GM21381 (cell line): ENCODE measurements around the gene SLCO3A1.

Experiments
- ATAC-seq: cut with Tn5 transposase; IDR thresholded peaks from one replicate; pipeline ENCODE4 v1.9.1; 2021; ENCODE audit warnings: mild to moderate bottlenecking, moderate library complexity; ENCODE audit not compliant: unreplicated experiment

Gene SLCO3A1

DNA sequence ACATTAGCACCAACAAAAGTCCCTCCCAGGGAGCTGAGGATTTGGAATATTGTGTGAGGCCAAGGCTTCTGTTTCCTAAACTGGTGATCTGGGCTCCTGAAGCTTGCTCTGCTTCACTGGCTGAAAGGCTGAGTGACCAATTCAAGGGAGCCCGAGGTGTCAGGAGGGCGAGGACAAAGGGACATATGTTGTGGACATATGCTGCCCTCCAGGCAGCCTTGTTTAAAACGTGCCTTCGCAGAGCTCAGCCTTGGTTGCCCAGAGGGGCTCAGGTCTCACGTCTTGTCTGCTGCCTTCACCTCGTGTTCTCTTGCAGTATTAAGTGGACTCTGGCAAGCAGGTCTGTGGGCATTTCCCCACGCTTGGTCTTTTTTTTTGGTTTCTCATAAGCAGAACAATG is 7.0 kb downstream of the SLCO3A1 start:
- no peak for ATAC-seq

DNA sequence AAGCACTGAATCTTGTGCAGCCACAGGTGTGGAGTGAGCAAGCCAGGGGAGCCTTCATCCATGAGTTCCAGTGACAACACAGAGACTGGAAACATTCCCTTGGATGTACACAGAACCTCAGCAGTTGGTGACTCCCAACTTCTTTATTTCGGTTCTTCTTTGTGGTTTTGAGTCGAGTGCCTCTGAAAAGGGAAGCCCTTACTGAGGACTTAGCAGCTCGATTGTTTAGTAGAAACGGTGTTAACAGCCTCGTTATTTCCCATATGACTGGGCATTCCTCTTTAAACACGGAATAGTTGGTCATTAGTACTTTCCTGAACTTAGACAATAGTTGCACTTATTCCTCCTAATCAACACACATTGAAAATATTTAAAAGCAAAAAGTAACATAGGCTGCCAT is 7.7 kb downstream of the SLCO3A1 start:
- ATAC-seq: no peak

DNA sequence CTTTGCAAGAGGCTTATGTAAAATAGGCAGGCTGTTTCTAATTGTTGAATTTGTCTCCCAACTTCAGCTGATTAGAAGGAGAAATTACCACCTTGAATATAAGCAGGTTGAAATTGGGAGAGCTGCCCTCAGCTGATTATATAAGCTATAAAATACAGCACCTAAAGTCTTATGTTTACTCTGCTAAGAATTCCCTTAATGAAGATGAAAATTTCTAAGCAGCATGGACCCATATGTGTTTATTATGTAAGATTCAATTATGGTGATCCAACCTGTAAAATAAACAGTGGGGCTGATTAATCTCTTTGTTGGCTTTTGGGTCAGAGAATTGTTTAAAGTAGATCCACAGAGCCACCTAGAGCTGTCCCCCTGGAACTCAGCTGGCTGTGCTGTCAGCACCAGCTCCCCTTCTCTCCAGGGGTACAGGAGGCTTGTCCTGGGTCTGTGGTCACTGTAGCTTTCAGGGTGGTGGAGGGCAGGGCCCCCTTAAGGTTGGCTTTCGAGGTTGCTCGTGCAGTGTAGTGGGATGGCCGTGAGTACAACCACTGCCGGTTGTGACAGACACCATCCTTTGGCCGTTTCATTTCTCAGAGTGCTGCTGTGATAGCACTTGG is 9.5 kb downstream of the SLCO3A1 start:
- ATAC-seq: no peak

DNA sequence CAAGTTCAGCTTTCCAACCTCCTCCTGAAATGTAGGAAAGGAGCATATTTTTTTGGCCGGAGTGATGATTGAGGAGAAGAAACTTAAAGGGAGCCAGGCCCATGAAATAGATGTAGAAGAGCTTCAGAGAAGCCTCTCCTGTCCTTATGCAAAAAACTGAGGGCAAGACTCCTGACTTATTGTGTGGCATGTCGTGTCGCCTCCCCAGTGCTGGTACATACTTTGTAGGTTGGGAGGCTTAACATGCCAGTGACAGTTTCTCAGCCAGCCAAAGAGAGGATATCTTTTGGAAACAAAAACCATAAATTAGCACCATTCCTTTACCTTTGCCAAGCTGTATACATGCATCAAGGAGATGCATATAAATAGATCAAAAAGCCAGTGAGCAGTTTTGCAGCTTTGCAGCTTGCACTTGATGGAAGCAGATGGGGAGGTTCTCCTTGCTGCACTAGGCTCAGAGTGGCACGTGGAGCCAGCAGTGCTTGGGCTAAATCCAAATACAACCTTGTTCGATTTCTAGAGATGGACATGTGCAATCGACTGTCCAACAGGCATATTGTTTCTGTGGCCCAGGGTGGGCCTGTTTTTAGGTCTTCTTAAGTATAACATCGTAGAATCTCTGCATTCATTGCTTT is 10.2 kb downstream of the SLCO3A1 start:
- ATAC-seq: no peak

DNA sequence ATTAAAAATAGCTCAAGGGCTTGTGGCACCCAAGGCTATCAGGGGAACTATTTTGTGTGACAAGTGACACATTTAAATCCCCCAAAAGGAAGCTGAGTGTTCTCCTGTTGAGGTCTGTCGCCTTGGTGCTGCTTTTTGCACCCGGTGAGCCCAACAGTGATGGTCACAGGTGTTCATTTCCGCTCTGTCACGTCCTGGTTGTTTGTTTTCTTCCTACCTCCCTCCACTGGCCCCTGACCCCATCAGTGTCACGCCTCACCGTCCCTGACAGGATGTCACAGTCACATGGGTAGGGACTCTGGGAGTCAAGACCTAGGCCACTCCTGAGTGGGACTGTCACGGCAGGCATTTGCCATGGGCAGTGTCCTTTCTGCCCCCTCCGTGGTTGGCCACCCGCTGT is 11.2 kb downstream of the SLCO3A1 start:
- no peak for ATAC-seq

DNA sequence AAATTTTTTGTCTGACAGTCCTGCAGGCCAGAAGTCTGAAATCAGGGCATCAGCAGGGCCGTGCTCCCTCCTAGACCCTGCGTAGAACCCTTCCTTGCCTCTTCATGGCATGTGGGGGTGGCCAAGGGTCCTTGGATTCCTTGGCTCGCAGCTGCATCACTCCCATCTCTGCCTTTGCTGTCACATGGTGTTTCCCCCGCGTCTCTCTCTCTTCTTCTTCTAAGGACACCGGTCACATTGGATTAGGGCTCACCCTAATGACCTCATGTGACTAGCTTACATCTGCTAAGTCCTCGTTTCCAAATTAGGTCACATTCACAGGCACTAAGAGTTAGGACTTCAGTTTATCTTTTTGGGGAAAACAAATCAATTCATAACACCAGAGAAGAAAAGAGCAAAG is 12.0 kb downstream of the SLCO3A1 start:
- no peak for ATAC-seq

DNA sequence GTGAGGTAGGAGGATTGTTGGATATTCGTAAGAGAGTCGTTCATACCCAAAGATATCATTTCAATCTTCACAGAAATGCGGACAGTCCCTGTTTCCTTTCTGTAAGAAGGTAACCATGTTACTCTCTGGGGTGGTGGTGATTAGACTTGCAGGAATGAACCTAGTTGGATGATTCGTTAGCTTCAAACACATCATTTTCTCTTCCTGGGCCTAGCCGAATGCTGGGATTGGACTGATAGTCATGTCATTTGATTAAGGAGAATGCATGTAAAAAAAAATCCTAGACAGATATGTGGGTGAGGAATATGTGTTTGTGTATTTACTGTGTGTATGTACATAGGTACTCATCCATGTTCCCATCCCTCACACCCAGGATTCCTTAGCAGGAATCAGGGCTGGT is 12.4 kb downstream of the SLCO3A1 start:
- no peak for ATAC-seq

DNA sequence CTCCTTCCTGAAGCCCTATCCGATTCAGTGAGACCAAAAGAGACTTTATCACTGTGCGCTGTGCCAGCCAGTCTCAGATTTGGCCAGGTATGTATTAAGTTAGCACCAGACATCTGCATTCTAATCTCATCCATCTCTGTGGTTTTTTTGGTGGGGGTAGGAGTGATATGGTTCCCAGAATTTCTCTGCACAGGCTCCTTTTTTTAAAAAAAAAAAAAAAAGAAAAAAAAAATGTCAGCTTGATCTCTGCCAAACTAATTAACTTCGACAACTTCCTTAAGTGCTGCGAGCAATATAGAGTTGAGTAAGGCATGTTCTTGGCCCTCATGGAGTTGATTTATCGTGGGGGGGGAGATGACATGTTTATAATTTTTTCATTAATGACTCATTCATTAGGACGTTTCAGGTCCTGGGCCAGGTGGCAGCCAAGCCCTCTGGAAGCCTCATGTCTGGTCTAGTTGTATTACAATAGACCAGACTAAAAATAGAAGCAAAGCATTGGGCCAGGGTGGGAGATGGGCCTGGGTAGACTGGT is 12.9 kb downstream of the SLCO3A1 start:
- ATAC-seq: no peak

DNA sequence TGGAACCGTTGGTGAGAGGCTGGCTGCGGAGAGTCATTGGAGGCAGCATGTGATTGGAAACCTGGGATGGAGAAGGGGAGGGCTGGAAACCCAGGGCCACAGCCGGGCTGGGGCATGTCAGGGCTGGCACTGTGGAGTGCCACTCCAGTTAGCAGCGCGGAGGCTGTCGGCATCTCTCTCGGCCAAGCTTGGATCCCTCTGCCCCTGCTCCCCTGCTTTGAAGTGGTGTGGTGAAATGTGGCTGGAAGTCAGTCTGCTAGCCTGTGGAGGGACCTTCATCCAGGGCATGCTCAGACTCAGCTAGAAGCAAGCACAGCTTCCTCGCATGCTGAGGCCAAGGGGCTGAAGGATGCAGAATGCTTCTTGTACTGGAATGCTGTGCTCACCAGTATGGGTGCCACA is 13.5 kb downstream of the SLCO3A1 start:
- no peak for ATAC-seq

DNA sequence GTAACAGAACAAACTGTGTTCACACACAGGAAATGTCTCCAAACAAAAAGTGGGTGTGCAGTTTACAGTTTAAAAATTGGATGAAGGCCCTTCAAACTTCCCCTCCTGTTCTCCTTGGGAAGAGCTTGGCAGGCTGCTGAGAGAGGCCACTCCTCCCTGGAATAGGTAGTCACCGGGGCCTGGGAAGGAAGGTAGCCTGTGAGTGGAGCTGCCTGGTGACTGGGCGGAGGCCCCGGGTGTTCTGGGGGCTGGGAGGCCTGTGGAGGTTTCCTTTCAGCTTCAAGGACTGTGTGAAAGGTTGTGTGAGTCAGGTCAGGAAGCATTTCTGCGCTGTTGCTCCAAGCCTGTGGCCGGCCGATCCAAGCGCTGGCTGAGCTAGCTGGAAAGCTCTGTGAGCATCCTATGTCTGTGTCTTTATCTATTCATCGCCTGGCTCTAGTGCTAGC is 14.1 kb downstream of the SLCO3A1 start:
- ATAC-seq: no peak

DNA sequence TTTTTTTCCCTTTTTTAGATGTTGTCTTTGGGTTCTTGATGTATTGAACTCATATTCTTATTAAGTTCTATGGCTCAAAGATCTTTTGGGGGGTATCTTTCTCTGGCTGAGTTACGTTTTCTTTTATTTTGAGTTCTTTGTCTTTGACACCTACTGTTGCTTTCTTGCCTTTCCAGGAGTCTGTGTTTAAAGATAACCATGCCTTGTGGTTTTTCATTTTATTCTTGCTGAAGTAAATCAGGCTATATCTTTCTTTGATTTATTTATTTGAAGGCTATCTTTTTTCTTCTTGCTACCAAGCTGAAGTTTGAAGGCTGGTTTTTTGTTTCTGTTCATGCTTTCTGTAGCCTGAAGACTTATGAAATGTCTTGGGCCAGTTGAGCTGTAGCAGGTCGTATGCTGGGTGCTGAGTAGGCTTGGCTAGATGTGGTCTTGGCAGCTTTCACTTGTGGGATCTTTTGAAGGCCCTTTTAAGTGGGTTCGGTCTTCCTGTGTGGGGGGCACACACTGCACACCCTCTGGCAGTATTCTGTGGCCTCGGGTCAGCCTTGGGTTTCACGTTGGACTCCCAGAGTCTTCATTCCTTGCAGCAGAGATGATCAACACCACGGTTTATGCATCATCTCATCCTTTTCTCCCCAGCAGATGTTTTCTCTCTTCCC is 17.5 kb downstream of the SLCO3A1 start:
- ATAC-seq: no peak

DNA sequence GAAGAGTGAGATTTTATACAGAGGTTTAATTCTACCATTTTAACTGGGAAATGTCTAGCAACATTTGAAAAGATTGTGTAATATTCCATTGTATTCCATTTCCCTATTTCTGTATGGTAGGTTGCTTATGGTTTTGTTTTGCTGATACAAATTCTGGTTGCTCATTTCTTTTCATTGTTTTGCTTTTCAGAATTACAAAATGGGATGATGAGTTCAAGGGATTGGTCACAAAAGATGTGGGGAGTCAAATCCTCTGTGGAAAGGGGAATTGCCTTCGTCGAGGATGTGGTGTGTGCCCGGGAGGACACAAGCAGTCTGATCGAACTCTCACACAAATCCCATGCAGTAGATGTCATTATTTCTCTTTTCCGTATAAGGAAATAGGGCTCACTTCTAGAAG is 18.3 kb downstream of the SLCO3A1 start:
- no peak for ATAC-seq

DNA sequence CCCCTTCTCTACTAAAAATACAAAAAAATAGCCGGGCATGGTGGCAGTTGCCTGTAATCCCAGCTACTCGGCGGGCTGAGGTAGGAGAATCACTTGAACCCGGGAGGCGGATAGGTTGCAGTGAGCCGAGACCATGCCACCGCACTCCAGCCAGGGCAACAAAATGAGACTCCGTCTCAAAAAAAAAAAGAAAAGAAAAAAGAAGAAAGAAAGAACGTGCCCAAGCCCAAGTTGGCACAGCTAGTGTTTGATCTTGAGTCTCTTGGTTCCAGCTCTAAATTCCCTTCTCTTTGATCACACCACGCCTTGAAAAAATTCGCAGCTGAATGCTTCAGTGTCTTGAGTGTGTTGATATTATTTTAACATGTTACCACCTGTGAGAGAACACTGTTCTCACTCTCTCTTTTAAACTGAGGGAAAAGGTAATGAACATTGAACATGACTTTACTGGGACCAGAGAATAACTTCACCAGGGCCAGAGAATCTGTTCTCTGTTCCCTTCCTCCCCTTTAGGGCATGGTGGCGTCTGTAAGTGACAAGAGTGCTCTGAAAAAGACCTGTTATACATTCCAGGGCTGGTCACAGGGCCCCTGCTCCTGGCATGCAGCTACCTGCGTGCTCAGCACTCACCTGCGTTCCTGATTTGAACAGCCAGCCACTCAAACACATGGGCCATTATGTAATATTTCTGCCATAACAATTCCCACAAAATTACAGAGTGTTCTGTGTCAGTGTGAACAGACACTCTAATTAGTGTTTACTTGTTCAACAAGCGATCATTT is 19.0 kb downstream of the SLCO3A1 start:
- ATAC-seq: no peak

DNA sequence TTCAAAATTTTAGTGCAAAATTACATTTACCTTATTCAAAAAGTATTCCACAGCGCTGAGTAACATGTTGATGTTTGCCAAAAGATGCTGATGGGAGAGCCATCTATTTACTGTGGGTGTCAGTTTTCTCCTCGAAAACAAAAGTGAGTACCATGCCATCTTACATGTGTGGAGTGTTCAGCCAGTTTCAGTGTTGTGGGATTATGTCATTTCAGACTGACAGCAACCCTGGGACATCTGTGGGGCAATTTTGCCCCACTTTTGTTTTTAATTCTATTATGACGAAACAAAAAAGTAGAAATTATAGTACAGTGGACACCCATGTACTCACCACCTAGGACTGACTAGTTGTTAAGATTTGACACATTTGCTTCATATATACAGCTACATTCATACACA is 19.6 kb downstream of the SLCO3A1 start:
- ATAC-seq: no peak

DNA sequence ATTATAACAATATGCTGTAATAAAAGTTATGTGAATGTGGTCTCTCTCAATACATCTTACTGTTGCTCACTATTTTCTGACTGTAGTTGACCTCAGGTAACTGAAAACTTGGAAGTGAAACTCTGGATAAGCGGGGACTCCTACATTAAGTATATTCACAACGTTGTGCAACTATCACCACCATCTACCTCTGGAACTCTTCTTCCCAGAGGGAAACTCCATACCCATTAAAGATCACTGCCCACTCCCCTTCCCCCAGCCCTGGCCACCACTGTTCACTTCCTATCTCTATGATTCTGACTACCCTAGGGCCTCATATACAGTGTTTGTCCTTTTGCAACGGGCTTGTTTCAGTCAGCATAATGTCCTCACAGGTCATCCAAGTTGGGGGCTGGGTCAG is 20.7 kb downstream of the SLCO3A1 start:
- no peak for ATAC-seq

DNA sequence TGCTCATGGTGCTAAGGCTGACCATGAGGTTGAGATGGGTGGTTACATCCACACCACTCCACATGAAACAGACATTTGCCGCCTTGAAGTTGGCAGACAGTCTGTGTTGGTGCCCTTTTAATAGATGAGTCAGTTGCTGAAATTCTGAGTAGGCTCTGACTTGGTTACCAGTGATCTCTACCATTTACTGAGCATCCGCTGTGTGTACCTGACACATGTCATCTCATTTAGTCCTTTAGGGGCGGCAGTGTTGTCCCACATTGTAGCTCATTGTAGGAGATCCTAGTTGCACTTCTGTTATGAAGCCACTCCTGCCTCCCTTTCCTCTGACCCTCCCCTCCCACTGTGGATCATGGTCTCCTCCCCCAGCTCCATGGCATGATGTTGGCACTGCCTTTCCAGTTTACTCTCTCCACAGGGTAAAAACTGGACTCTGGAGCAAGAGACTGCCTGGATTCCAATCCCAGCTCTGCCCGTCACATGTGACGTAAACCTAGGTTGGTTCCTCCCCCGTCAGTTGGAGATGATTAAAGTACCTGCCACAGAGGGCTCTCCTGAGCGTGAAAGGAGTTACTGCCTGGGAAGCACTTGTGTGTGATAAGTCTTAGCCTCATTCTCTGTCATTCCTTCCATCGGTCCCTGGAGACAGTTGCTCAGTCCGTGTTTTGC is 21.6 kb downstream of the SLCO3A1 start:
- ATAC-seq: no peak

DNA sequence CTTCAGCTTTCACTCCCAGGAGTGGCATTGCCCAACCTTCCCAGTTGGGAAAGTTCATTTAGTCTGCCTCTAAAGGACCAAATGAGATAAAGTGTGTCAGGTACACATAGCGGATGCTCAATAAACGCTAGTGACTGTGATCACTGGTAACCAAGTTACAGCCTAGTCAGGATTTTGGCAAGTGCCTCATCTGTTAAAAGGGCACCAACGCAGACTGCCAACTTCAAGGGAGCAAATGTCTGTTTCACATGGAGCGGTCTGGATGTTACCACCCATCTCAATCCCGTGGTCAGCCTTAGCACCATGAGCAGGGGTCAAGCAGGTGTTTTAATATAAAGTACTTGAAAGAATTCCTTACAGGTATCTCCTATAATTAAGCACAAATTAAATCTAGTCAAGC is 22.7 kb downstream of the SLCO3A1 start:
- no peak for ATAC-seq

DNA sequence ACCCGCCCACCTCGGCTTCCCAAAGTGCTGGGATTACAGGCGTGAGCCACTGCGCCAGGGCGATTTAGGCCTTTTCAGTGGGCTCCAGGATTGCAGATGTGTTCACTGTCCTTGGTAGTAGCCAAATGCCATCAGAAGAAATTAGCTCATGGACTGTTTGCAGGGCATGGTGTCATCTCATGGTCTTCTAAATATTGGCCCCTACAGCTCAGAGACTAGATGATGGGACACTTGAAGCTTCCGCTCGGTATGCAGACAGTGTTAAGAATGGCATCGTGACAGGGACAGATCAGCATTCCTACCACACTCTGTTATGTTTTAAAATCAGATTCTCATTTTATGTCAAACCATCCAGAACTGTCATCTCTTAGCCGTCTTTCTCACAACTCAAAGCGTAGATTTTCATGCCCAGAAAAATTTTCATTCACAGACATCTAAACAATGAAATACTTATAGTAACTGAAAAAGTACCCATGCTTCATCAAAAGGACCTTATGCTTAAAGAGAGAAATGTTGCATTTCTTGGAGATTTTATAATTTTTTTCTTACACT is 24.9 kb downstream of the SLCO3A1 start:
- no peak for ATAC-seq

DNA sequence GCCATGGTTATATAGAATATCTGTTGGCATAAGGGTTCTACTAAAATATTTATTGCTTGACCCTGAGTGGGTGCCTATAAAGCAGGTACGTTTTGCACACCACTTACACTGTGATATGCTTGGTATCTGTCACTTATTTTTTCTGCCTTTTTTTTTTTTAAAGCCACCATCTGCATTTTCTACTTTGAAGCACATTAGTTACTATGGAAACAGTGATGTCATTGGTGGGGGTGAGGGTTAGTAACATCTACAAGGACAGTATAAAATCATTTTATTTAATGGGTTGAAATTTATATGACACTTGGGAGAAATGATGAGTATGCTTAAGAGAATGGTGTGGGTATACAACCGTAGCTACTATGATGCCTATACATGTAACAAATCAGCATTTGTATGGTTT is 25.6 kb downstream of the SLCO3A1 start:
- no peak for ATAC-seq

DNA sequence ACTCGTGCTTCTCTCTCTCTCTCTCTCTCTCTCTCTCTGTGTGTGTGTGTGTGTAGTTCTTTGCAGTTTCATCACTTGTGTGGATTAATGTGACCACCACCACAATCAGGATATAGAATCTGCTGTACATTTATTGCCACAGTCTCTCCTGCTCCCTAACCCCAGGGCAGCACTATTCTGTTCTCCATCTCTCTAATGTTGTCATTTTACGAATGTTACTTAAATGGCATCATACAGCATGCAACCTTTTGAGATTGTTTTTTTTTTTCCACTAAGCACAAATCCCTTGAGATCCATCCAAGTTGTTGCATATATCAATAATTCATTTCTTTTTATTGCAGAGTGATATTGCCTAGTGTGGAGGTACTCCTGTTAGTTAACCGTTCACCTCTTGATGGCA is 26.9 kb downstream of the SLCO3A1 start:
- ATAC-seq: no peak
